SH-SY5Y (cell line): ENCODE results near the gene NFKBIE.

Source experiments
- GATA2 ChIP-seq: IDR thresholded peaks from 2 replicates; pipeline ENCODE4 v1.6.1; 2011; ENCODE audit warnings: mild to moderate bottlenecking, low read depth, low read length
- GATA3 ChIP-seq: IDR thresholded peaks from 2 replicates; pipeline ENCODE4 v1.6.1; 2011; ENCODE audit warnings: low read depth, mild to moderate bottlenecking, low read length, moderate library complexity

GRCh38 chr6:44271406-44271723, 6.0 kb upstream of the NFKBIE start:
- TF ChIP-seq GATA3 = no peak
- no peak for TF ChIP-seq GATA2
